ENCODE measurements around the gene TNF.

TNF gene

DNA sequence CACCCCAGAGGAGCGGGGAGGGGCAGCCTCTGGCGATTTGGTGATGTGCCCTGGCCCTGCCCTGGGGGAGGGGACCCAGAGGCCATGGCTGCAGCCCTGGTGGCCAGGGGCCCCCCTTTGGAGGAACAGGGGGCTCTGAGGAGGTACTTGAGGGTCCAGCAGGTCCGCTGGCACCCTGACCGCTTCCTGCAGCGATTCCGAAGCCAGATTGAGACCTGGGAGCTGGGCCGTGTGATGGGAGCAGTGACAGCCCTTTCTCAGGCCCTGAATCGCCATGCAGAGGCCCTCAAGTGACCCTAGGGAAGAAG, 17.1 kb upstream of the TNF start:
- H3K4me3 ChIP-seq (ENCODE audit: insufficient read depth, low read length, poor library complexity, severe bottlenecking): peak overlapping the region; percentile 41
- H3K27me3 ChIP-seq (ENCODE audit: low read length): no peaks in the 10 kb centered on the region
- H3K9me2 ChIP-seq (replicated peaks; ENCODE audit: insufficient read depth, low read length): no peaks in the 10 kb centered on the region
- peak overlapping the region; percentile 77 for H3K4me2 ChIP-seq (ENCODE audit: low read depth, low read length, poor library complexity, severe bottlenecking)
- no peaks in the 10 kb centered on the region for H4K20me1 ChIP-seq (ENCODE audit: low read depth, low read length)
- no peaks in the 10 kb centered on the region for H3K9me3 ChIP-seq (ENCODE audit: insufficient read depth, low read length)
- peaks cover 81% of the 10 kb centered on the region for H3F3A ChIP-seq (ENCODE audit: insufficient read depth)
- H3K9ac ChIP-seq (ENCODE audit: low read length): peak overlapping the region; percentile 69
- no peaks in the 10 kb centered on the region for H3K36me3 ChIP-seq (ENCODE audit: low read length)
- H2AFZ ChIP-seq (ENCODE audit: low read depth, low read length, severe bottlenecking): no peak overlapping the region
- H3K79me2 ChIP-seq (ENCODE audit: insufficient read depth, low read length): peaks cover 16% of the 10 kb centered on the region; the same call in 1 of the 2 replicates
- H3K27ac ChIP-seq (ENCODE audit: low read depth, low read length): peak overlapping the region; percentile 94
- TF ChIP-seq EZH2phosphoT487 (conservative IDR thresholded peaks at IDR 0.05; ENCODE audit: low read length): no peak
- TF ChIP-seq, protein P1, sequence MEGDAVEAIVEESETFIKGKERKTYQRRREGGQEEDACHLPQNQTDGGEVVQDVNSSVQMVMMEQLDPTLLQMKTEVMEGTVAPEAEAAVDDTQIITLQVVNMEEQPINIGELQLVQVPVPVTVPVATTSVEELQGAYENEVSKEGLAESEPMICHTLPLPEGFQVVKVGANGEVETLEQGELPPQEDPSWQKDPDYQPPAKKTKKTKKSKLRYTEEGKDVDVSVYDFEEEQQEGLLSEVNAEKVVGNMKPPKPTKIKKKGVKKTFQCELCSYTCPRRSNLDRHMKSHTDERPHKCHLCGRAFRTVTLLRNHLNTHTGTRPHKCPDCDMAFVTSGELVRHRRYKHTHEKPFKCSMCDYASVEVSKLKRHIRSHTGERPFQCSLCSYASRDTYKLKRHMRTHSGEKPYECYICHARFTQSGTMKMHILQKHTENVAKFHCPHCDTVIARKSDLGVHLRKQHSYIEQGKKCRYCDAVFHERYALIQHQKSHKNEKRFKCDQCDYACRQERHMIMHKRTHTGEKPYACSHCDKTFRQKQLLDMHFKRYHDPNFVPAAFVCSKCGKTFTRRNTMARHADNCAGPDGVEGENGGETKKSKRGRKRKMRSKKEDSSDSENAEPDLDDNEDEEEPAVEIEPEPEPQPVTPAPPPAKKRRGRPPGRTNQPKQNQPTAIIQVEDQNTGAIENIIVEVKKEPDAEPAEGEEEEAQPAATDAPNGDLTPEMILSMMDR (IDR thresholded peaks at IDR 0.05; ENCODE audit: insufficient read depth, low read length, poor library complexity, severe bottlenecking): no peak

DNA sequence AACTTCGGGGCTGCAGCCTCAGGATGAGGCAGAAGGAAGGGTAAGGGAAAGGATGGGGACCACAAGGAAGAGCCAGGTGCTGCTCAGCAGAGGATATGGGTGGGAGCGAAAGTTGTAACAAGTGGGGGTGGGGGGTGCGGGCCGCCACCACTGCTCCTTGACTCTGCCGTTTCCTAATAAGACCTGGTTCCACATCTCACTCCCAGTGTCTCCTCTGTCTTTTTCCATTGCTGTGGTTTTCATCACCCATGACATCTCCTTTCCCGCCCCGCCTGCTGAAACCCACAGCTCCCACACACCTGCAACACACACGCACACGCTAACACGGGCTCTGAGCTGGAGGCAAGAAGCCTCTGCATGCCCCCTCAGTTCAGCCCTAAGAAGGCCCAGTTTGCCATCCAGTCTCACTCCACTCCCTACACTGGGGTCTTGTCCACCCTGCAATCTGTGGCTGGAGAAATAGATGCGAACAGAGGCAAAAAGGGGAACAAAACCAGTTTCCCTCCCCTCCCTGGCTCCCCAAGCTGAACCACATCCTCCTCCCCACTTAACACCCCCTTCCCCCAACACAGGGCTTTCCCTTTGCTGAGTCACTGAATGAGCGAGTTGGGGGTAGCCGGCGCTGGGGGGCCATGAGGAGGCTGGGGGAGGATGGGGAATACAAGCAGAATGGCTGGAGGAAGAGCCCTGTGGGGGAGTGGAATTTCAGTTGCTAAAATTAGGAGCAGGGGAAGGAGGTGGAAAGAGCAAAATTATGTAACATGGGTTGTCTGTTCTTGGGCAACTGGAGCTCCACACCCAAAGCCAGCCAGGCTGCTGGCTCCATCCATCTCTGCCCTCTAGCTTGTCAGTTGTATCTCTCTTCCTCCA, 16.5 kb upstream of the TNF start:
- Histone ChIP-seq H2AFZ (ENCODE audit: low read depth, low read length, severe bottlenecking) (no peak overlapping the region), H3K36me3 (ENCODE audit: low read length) (no peaks in the 10 kb centered on the region), H3K79me2 (ENCODE audit: insufficient read depth, low read length) (peaks cover 13% of the 10 kb centered on the region; the same call in 1 of the 2 replicates), H4K20me1 (ENCODE audit: low read depth, low read length) (no peaks in the 10 kb centered on the region), H3K27ac (ENCODE audit: low read depth, low read length) (peak overlapping the region; percentile 94), H3K27me3 (ENCODE audit: low read length) (no peaks in the 10 kb centered on the region), H3K9me2 (replicated peaks; ENCODE audit: insufficient read depth, low read length) (no peaks in the 10 kb centered on the region), H3K4me2 (ENCODE audit: low read depth, low read length, poor library complexity, severe bottlenecking) (peak overlapping the region; percentile 77), H3K4me3 (ENCODE audit: insufficient read depth, low read length, poor library complexity, severe bottlenecking) (peak overlapping the region; percentile 41), H3K9me3 (ENCODE audit: insufficient read depth, low read length) (no peaks in the 10 kb centered on the region), H3F3A (ENCODE audit: insufficient read depth) (peaks cover 80% of the 10 kb centered on the region), H3K9ac (ENCODE audit: low read length) (peak overlapping the region; percentile 69)
- TF ChIP-seq, protein P1 (IDR thresholded peaks at IDR 0.05; ENCODE audit: insufficient read depth, low read length, poor library complexity, severe bottlenecking): no peak
- no peak for TF ChIP-seq EZH2phosphoT487 (conservative IDR thresholded peaks at IDR 0.05; ENCODE audit: low read length)

DNA sequence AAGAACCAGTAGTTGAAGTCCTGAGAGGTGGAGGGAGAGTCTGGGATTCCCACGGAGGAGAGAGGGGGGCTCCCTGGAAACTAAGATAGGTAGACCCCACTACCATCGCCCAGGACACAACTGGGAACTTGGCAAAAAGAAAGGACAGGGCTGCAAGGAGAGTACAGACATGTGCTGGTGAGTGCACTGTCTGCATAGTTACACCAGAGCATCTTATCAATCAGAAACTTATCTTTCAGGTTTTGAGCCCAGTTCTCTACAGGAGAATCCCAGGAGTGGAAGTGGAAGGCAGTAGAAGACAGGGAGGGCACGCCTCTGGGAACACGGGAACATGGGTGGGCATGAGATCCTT, 15.8 kb upstream of the TNF start:
- H4K20me1 ChIP-seq (ENCODE audit: low read depth, low read length): no peaks in the 10 kb centered on the region
- H3K36me3 ChIP-seq (ENCODE audit: low read length): no peaks in the 10 kb centered on the region
- no peak overlapping the region for H2AFZ ChIP-seq (ENCODE audit: low read depth, low read length, severe bottlenecking)
- peaks cover 12% of the 10 kb centered on the region; the same call in 1 of the 2 replicates for H3K79me2 ChIP-seq (ENCODE audit: insufficient read depth, low read length)
- H3K9ac ChIP-seq (ENCODE audit: low read length): peak overlapping the region; percentile 69
- no peak for TF ChIP-seq EZH2phosphoT487 (conservative IDR thresholded peaks at IDR 0.05; ENCODE audit: low read length)
- TF ChIP-seq, protein P1 (IDR thresholded peaks at IDR 0.05; ENCODE audit: insufficient read depth, low read length, poor library complexity, severe bottlenecking): no peak
- peak overlapping the region; percentile 77 for H3K4me2 ChIP-seq (ENCODE audit: low read depth, low read length, poor library complexity, severe bottlenecking)
- no peaks in the 10 kb centered on the region for H3K27me3 ChIP-seq (ENCODE audit: low read length)
- peak overlapping the region; percentile 94 for H3K27ac ChIP-seq (ENCODE audit: low read depth, low read length)
- no peaks in the 10 kb centered on the region for H3K9me3 ChIP-seq (ENCODE audit: insufficient read depth, low read length)
- H3K9me2 ChIP-seq (replicated peaks; ENCODE audit: insufficient read depth, low read length): no peaks in the 10 kb centered on the region
- peaks cover 76% of the 10 kb centered on the region for H3F3A ChIP-seq (ENCODE audit: insufficient read depth)
- peak overlapping the region; percentile 41 for H3K4me3 ChIP-seq (ENCODE audit: insufficient read depth, low read length, poor library complexity, severe bottlenecking)
